Measurements from ENCODE around the gene LYL1. TPM values are rescaled to one million over a fixed set of nuclear protein-coding genes. Genes with fewer than 3 reads are reported as not detected.

The LYL1 gene
- total RNA-seq, 4 donors from 2014 or later, result 4.5 to 33.4 (median 16.7) TPM

- intact Hi-C loops (cut with DNase I; ENCODE audit: low total_unique reads) (no loop called here), in situ Hi-C loops (cut with MboI; ENCODE audit: low pct_ligation_motif_present in 1 of 4, low pct_unique_long_range_greater_than_20kb in 1 of 4, low sequenced_read_pairs in 3 of 4) (loop anchor here in 1 of 4 donors (25.0 kb wide), 1 partner anchor 92 kb away; the partner anchor contains the start of gene NFIX)
- TF ChIP-seq POLR2AphosphoS5 (IDR thresholded peaks at IDR 0.05) (peak; percentile 29 to 58 (median 46)), EP300 (IDR thresholded peaks at IDR 0.05; ENCODE audit: low read depth) (no peak)
- 34% methylated on average over 16 of the region's 16 CpGs; no CpG with 5 or more reads in 1 of the 2 donors for WGBS, 2 donors (ENCODE audit: low coverage in 1 of 2)
- Histone ChIP-seq H3K27me3 (no peaks in the 10 kb centered on the region), H3K36me3 (no peaks in the 10 kb centered on the region), H3K4me1 (peaks cover 41 to 47% (median 43%) of the 10 kb centered on the region in 4 donors), H3K9me3 (no peaks in the 10 kb centered on the region), H3K4me3 (no peak overlapping the region), H3K27ac (peak overlapping the region; percentile 83 to 91 (median 88))
- DNase-seq, result peak; percentile 80
Observed at GRCh38 chr19:13079542-13079986, 23.1 kb downstream of the LYL1 start.

GRCh38 chr19:13078897-13079541, 23.6 kb downstream of the LYL1 start:
- 45% methylated on average over 12 of the region's 12 CpGs; no CpG with 5 or more reads in 1 of the 2 donors for WGBS, 2 donors (ENCODE audit: low coverage in 1 of 2)
- intact Hi-C loops (cut with DNase I; ENCODE audit: low total_unique reads) (no loop called here), in situ Hi-C loops (cut with MboI; ENCODE audit: low pct_ligation_motif_present in 1 of 4, low pct_unique_long_range_greater_than_20kb in 1 of 4, low sequenced_read_pairs in 3 of 4) (loop anchor here in 1 of 4 donors (25.0 kb wide), 1 partner anchor 92 kb away; the partner anchor contains the start of gene NFIX)
- Histone ChIP-seq H3K4me1 (peaks cover 41 to 47% (median 43%) of the 10 kb centered on the region in 4 donors), H3K4me3 (no peak overlapping the region), H3K27ac (peak overlapping the region; percentile 83 to 91 (median 88)), H3K9me3 (no peaks in the 10 kb centered on the region), H3K27me3 (no peaks in the 10 kb centered on the region), H3K36me3 (peaks cover 0 to 1% (median 0%) of the 10 kb centered on the region in 4 donors)
- TF ChIP-seq POLR2AphosphoS5 (IDR thresholded peaks at IDR 0.05) (peak in 1 of 3 donors; percentile 43), EP300 (IDR thresholded peaks at IDR 0.05; ENCODE audit: low read depth) (no peak), CTCF (IDR thresholded peaks at IDR 0.05) (no peak)
- peak; percentile 64 for DNase-seq

- intact Hi-C loops (cut with DNase I; ENCODE audit: low total_unique reads), result no loop called here
- peaks cover 0 to 7% (median 0%) of the 10 kb centered on the region in 4 donors for H3K36me3 ChIP-seq
- no peak for DNase-seq
- no peak for TF ChIP-seq POLR2A (IDR thresholded peaks at IDR 0.05)
- TF ChIP-seq POLR2AphosphoS5 (IDR thresholded peaks at IDR 0.05), result no peak
- TF ChIP-seq EP300 (IDR thresholded peaks at IDR 0.05; ENCODE audit: low read depth), result no peak
- no peak for TF ChIP-seq CTCF (IDR thresholded peaks at IDR 0.05)
- H3K9me3 ChIP-seq, result no peaks in the 10 kb centered on the region
- WGBS, 2 donors (ENCODE audit: low coverage in 1 of 2), result 74% methylated on average over 10 of the region's 10 CpGs; no CpG with 5 or more reads in 1 of the 2 donors
- H3K27ac ChIP-seq, result peak overlapping the region; percentile 83 to 91 (median 88)
- no peak overlapping the region for H3K4me3 ChIP-seq
- in situ Hi-C loops (cut with MboI; ENCODE audit: low pct_ligation_motif_present in 1 of 4, low pct_unique_long_range_greater_than_20kb in 1 of 4, low sequenced_read_pairs in 3 of 4), result loop anchor here in 1 of 4 donors (25.0 kb wide), 1 partner anchor 91 kb away; the partner anchor contains the start of gene NFIX
- H3K4me1 ChIP-seq, result peaks cover 41 to 47% (median 43%) of the 10 kb centered on the region in 4 donors
- H3K27me3 ChIP-seq, result no peaks in the 10 kb centered on the region
Observed at GRCh38 chr19:13078381-13078780, 24.3 kb downstream of the LYL1 start.

GRCh38 chr19:13077240-13077639, 25.4 kb downstream of the LYL1 start:
- intact Hi-C loops (cut with DNase I; ENCODE audit: low total_unique reads), result no loop called here
- H3K36me3 ChIP-seq, result peaks cover 0 to 7% (median 0%) of the 10 kb centered on the region in 4 donors
- no peak for DNase-seq
- in situ Hi-C loops (cut with MboI; ENCODE audit: low pct_ligation_motif_present in 1 of 4, low pct_unique_long_range_greater_than_20kb in 1 of 4, low sequenced_read_pairs in 3 of 4), result loop anchor here in 1 of 4 donors (25.0 kb wide), 1 partner anchor 90 kb away; the partner anchor contains the start of gene NFIX
- 55 to 73% methylated on average over 5 to 11 of the region's 11 CpGs for whole genome bisulfite sequencing, 2 donors (ENCODE audit: low coverage in 1 of 2)
- H3K9me3 ChIP-seq, result no peaks in the 10 kb centered on the region
- peak overlapping the region; percentile 83 to 91 (median 88) for H3K27ac ChIP-seq
- no peak overlapping the region for H3K4me3 ChIP-seq
- TF ChIP-seq POLR2AphosphoS5 (IDR thresholded peaks at IDR 0.05) (no peak), EP300 (IDR thresholded peaks at IDR 0.05; ENCODE audit: low read depth) (no peak), CTCF (IDR thresholded peaks at IDR 0.05) (no peak), POLR2A (IDR thresholded peaks at IDR 0.05) (no peak)
- H3K27me3 ChIP-seq, result no peaks in the 10 kb centered on the region
- H3K4me1 ChIP-seq, result peaks cover 41 to 47% (median 43%) of the 10 kb centered on the region in 4 donors

Data from transverse colon (tissue), 4 donors.